GM19043 (cell line): ENCODE measurements around the gene GPR150.
"Not testable (repeated sequence)": the region's sequence is repeated elsewhere in the genome, so short reads cannot be mapped to it uniquely, and the experiment has no call there.

ENCODE experiments used
- ATAC-seq: cut with Tn5 transposase; IDR thresholded peaks from one replicate; pipeline ENCODE4 v1.9.1; 2021; ENCODE audit warnings: low read depth; ENCODE audit not compliant: unreplicated experiment

Gene GPR150

GRCh38 chr5:95621839-95622629 is 2.1 kb downstream of the GPR150 start:
- ATAC-seq: no peak

GRCh38 chr5:95623706-95624105 is 3.8 kb downstream of the GPR150 start:
- ATAC-seq: no peak

- ATAC-seq: no peak
Measured at GRCh38 chr5:95624368-95624767, 4.5 kb downstream of the GPR150 start.

GRCh38 chr5:95626701-95627100 is 6.8 kb downstream of the GPR150 start:
- ATAC-seq: no peak

DNA sequence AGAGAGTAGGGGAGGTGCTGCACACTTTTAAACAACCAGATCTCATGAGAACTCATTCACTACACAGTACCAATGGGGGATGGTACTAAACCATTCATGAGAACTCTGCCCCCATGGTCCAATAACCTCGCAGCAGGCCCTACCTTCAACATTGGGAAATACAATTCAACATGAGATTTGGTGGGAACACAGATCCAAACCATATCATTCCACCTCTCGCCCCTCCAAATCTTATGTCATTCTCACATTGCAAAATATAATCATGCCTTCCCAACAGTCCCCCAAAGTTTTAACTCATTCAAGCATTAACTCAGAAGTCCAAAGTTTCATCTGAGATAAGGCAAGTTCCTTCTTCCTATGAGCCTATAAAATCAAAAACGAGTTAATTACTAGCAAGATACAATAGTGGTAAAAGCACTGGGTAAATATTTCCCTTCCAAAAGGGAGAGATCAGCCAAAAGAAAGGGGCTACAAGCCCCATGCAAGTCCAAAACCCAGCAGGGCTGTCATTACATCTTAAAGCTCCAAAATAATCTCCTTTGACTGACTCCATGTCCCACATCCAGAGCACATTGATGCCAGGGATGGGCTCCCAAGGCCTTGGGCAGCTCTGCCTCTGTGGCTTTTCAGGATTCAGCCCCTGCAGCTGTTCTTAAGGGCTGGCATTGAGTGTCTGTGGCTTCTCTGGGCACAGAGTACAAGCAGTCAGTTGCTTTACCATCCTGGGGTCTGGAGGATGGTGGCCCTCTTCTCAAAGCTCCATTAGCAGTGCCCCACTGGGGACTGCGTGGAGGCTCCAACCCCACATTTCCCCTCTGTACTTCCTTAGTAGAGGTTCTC is 8.3 kb downstream of the GPR150 start:
- ATAC-seq: no peak

- no peak for ATAC-seq
Measured at GRCh38 chr5:95628933-95629332, 9.0 kb downstream of the GPR150 start.

- no peak for ATAC-seq
Measured at GRCh38 chr5:95630394-95630917, 10.6 kb downstream of the GPR150 start.

DNA sequence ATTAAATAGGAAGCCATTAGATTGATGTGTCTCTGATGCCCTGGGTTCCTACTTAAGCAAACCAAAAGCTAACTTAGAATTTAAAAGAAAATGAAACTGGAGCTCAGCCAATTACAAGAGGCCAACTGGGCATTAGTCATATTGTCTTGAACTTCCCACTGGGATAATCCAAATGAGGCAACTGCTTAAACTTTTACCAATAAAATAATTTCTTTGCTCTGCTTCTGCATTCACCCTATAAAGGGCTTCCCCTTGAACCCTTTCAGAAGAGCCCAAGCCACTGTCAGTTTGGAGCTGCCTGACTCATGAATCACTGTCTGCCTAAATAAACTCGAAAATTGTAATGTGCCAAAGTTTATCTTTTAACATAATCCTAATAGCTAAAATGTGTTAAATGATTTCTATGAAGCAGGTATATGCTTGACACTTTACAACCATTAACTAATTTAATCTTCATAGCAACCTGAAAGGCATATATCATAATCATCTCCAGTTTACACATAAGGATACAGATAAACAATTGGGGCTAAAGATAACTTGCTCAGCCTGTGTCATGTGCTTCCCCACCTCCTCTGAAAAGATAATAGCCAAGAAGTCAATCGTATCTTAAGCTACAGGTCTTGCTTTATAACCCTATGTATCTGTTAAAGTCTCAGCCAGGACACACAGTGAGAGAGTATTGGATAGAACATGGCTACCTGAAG is 11.5 kb downstream of the GPR150 start:
- ATAC-seq: no peak

GRCh38 chr5:95631991-95632675 is 12.2 kb downstream of the GPR150 start:
- ATAC-seq: peak; percentile 95

DNA sequence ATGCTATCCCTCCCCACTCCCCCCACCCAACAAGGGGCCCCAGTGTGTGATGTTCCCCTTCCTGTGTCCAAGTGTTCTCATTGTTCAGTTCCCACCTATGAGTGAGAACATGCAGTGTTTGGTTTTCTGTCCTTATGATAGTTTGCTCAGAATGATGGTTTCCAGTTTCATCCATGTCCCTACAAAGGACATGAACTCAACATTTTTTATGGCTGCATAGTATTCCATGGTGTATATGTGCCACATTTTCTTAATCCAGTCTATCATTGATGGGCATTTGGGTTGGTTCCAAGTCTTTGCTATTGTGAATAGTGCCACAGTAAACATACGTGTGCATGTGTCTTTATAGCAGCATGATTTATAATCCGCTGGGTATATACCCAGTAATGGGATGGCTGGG is 13.1 kb downstream of the GPR150 start:
- ATAC-seq: not testable (repeated sequence)

GRCh38 chr5:95633671-95634070 is 13.8 kb downstream of the GPR150 start:
- ATAC-seq: no peak

DNA sequence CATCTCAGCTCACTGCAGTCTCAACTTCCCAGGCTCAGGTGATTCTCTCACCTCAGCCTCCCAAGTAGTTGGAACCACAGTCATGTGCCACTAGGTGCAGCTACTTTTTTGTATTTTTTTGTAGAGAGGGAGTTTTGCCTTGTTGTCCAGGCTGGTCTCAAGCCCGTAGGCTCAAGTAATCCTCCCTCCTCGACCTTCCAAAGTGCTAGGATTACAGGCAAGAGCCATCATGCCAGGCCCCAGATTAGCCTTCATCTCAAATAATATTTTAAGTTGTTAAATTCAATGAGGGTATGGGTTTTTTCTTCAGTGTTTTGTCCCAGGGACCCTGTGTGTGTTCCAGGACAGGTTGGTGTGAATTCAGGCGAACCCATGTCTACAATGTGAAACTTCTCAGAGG is 14.2 kb downstream of the GPR150 start:
- no peak for ATAC-seq

DNA sequence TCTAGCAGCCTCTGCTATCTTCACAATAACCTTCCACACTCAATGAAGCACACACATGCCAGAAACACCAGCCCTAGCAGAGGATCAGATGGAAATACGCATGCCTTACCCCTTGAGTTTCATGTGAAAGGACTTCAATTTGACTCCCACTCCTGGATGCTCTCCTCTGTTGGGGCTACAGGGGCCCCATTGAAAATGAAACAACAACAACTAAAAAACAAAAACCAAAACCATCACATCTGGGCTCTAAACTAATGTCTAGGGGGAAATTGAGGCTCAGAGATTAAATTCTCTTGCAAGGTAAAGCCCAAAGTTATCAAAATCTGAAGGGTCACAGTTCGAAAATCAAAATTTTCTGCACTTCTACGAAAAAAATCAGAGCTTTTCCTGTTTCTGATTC is 18.7 kb downstream of the GPR150 start:
- ATAC-seq: no peak

- ATAC-seq: no peak
Measured at GRCh38 chr5:95641741-95642220, 21.9 kb downstream of the GPR150 start.

GRCh38 chr5:95643152-95643551 is 23.3 kb downstream of the GPR150 start:
- ATAC-seq: no peak

GRCh38 chr5:95644351-95645042 is 24.6 kb downstream of the GPR150 start:
- peak; percentile 33 for ATAC-seq

DNA sequence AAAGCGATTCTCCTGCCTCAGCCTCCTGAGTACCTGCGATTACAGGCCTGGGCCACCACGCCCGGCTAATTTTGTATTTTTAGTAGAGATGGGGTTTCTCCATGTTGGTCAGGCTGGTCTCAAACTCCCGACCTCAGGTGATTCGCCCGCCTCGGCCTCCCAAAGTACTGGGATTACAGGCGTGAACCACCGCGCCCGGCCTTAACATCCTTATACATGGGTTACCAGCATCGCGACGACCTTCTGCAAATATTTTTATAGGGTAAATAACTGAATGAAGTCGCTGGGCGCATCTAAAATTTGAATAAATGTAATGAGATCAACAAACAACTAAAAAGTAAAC is 26.3 kb downstream of the GPR150 start:
- ATAC-seq: not testable (repeated sequence)

DNA sequence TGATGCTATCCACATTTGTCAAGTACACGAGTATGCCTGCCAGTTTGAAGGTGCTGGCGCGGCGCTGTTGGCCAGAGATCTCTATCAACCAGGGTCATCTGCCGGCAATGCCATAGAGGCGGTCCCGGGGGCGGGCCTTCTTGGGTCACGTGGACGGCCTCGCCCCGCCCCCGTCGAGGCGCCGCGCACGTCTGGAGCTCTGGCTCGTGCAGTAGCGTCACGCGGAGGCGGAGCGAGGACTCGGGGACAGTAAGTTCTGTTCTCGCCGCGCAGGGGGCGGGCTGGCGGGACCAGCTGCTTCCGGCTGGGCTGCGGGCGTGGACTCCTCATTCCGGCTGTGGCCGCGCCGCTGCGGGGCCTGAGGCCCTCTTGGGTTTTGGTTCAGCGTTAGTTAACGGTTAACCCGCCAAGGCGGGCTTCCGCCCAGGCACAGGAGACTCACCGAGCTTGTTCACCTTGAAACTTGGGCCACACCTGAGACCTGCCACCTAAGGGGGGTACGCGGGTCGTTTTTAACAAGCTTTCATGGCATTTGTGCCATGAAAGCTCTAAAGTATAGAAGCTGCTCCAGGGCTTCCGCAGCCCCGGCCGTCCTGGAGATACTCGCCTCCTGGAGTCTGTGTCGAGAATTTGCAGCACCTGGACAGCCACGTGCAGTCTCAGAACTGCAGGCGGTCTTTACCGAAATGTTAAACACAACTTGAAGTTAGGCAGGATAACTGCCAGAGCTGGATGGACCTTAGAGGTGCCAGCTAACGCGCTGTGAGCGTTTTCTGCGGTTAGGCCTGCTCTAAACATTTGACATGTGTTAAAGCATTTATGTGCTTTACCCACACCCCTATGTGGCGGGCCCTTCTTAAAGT is 26.9 kb downstream of the GPR150 start, which contains the start of gene RFESD:
TSS of gene RFESD (plus strand) at position 209 of the 863 bp plus-strand sequence. CDS start 5,495 bp downstream, outside the sequence.
- peak; percentile 96 for ATAC-seq
